Fibroblast of skin of right quadriceps (primary cell): ENCODE data around the gene HSPB7.
"Not testable (repeated sequence)": the region's sequence is repeated elsewhere in the genome, so short reads cannot be mapped to it uniquely, and the experiment has no call there.

Experiments
- DNase-seq: peaks from one replicate; pipeline ENCODE4 v3.0.0-alpha.2; 2013

HSPB7 gene

DNA sequence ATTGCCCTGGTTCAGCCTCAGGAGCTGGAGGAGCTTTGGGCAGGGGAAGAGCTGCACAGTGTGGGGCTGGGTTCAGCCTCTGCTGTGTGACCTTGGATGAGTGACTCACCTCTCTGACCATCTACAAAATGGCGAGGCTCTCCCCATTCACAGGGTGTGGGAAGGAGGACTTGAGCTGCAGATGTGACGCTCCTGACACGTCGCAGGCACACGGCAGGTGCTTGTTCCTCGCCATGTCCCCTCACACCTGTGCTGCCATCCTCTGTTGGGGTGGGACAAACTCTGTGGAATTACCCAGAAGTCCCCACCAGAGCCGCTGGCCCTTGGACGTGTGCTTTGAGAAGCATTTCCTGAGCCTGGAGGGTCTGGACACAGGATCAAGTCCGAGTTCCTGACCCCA is 3.0 kb upstream of the HSPB7 start:
- not testable (repeated sequence) for DNase-seq

GRCh38 chr1:16020325-16020724 is 2.5 kb upstream of the HSPB7 start:
- DNase-seq = no peak

DNA sequence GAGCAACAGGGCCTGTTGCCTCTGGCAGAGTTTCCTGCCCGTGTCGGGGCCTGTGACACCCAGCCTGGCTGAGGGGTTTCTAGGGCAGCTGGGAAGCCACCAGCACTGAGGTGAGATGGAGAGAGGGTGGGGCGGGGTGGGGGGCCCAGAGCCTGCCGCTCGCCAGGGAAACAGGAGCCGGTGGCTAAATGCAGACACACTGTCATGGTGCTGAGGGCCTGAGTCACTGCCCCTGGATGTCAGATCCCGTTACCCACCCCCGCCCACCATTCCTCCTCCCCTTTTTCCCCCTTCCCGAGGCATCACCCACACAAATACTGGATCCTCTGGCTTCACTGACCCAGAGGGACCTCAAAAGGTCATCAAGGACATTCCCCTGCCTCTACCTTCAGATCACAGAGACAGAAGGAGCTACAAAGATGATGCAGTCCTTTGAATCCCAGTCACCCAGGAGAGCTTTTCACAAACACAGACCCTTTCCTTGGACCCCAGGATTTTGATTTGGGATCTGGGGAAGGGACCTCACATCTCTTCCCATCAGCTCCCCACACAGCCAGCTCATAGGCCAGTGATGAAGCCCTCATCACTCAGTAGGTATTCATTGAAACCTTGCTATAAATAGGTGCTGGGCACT is 1.9 kb upstream of the HSPB7 start:
- DNase-seq = peak; percentile 51

DNA sequence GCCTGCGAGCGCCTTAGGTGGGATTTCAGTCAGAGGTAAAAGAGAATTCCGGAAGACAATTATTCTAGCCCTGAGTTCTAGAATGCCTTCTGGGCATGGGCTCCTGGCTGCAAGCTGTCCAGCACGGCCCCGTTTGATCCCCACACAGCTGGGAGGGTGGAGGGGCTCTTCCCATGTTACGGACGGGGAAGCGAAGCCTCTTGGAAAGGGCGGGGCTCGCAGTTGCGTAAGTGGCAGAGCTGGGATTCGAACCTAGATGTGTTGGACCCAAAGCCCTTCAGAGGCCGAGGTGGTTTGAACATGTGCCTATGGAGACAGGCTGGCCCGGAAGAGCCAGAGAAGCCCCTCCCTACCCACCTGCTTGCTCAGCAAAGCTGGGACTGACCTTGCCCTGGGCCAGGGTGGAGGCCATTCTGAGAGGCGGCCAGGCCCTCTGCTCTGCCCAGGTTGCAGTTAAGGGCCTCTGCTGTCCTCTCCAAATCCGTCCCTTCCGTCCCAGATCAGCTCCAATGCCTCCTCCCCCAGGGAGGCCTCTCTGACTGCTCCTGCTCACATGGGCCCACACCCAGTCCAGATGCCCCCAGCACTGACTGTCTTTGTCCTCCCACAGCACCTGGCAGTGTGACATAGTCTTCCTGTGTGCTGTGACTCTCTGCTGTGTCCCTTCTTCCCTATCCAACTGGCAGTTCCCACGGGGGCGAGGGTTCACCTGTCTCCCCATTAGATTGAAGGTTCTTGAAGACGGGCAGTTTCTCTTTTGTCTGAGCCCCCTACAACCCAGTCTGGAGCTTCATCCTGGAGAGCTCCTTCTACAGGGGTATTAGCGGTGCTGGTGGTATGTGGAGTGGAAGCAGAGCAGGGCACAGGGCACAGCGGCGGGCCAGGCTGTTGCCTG is 1.2 kb upstream of the HSPB7 start:
- no peak for DNase-seq

GRCh38 chr1:16018308-16018707 is 465 bp upstream of the HSPB7 start:
- no peak for DNase-seq

GRCh38 chr1:16017076-16017460 is 775 bp downstream of the HSPB7 start:
- DNase-seq = no peak

GRCh38 chr1:16015960-16016901 is 1.6 kb downstream of the HSPB7 start:
- DNase-seq = no peak

DNA sequence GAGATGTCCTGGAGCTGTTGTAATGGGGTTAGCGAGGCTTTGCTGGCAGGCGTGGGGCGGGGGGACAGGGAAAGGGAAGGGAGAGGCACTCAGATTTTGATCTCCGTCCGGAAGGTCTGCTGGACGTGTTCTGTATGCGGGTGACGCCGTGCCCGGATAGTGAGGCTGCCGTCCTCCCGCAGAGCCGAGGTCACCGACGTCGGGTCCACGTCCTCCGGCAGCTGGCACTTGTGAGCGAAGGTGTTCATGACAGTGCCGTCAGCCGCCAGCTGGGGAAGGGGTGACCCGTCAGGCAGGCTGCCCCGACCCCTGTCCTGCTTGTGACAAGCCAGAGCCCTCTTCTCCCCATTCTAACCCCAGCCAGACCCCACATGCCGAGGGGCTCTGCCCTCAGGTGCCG is 2.4 kb downstream of the HSPB7 start:
- DNase-seq = no peak

- DNase-seq = peak; percentile 47
Observed at GRCh38 chr1:16014509-16015482, 3.0 kb downstream of the HSPB7 start.

DNA sequence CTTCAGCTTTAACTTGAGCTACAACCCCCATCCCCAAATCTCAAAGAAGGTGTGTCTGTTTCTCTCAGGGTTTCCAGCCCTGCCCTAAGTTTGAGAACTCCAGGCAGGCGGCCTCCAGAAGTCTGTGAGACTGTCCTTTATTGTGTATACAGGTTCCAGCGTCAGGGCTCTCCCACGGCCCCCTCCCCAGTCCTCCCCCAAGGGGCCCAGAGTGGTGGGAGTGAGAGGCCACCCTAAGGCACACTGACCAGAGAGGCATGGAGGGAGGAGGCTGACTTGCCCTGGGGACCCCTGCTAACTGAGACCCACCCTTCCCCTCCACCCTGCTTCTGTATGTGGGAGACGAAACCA is 4.0 kb downstream of the HSPB7 start:
- no peak for DNase-seq

GRCh38 chr1:16013220-16013907 is 4.5 kb downstream of the HSPB7 start:
- DNase-seq = peak; percentile 82

- DNase-seq = peak; percentile 84
Observed at GRCh38 chr1:16012590-16013219, 5.1 kb downstream of the HSPB7 start.

DNA sequence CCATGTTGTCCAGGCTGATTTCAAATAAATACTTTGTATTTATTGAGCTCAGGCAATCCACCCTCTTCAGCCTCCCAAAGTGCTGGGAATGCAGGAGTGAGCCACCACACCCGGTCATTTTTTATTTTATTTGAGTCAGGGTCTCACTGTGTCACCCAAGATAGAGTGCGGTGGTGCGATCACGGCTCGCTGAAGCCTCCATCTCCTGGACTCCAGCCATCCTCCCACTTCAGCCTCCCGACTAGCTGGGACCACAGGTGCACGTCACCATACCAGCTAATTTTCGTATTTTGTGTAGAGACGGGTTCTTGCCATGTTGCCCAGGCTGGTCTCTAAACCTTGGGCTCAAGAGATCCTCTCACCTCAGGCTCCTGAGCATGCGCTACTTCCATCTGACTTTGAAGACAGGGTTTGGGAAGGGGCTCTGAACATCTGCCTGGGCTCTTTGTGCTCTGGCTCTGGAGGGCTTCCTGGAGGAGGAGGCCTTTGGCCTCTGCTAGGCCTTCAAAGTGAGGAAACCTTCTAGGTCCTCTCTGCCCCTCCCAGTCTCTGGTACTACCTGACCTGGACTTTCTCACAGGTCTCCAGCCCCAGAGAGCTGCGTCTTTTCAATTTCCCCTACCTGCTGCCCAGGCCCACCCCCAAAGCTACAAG is 5.8 kb downstream of the HSPB7 start:
- DNase-seq = no peak

DNA sequence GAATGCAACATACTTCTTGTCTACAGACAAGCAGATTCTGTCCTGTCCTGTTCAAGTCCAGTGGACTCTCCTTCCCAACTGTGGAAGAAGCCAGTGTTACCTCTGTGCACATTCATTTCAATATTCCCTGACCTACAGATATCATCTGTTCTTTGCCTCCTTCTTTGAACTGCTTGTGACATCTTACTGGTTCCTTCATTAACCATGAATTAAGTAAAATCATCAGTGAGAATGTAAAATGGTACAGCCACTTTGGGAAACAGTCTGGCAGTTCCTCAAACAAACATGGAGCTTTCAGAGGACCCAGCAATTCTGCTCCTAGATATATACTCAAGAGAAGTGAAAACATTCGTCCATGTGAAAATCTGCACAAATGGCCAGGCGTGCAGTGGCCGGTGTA is 7.0 kb downstream of the HSPB7 start:
- DNase-seq = no peak

GRCh38 chr1:16009678-16010077 is 8.2 kb downstream of the HSPB7 start:
- no peak for DNase-seq

GRCh38 chr1:16009030-16009460 is 8.8 kb downstream of the HSPB7 start:
- peak; percentile 67 for DNase-seq

GRCh38 chr1:16007671-16008341 is 10.0 kb downstream of the HSPB7 start:
- no peak for DNase-seq

GRCh38 chr1:16006552-16007485 is 11.0 kb downstream of the HSPB7 start:
- peak; percentile 21 for DNase-seq

- DNase-seq = no peak
Observed at GRCh38 chr1:16006010-16006409, 11.8 kb downstream of the HSPB7 start.
